Astrocyte of the hippocampus (primary cell): ENCODE data around the gene KCND2.
"Not testable (repeated sequence)": the region's sequence is repeated elsewhere in the genome, so short reads cannot be mapped to it uniquely, and the experiment has no call there.

Experiments
- DNase-seq: peaks from one replicate; pipeline ENCODE4 v3.0.0; 2011; ENCODE audit warnings: low read depth, low spot score

KCND2 gene

GRCh38 chr7:120272701-120273475 is at the start of gene KCND2:
KCND2 (plus strand) TSS chr7:120273175.
- peak; percentile 13 for DNase-seq

GRCh38 chr7:120226188-120226587 is 46.8 kb upstream of the KCND2 start:
- DNase-seq: no peak

GRCh38 chr7:120227255-120227654 is 45.7 kb upstream of the KCND2 start:
- no peak for DNase-seq

- DNase-seq: no peak
These were observed 43.9 kb upstream of the KCND2 start for GRCh38 chr7:120229084-120229483.

GRCh38 chr7:120233338-120233737 is 39.6 kb upstream of the KCND2 start:
- no peak for DNase-seq

- DNase-seq: not testable (repeated sequence)
These were observed 32.6 kb upstream of the KCND2 start for GRCh38 chr7:120240350-120240749.

GRCh38 chr7:120241973-120242372 is 31.0 kb upstream of the KCND2 start:
- DNase-seq: no peak

- DNase-seq: peak; percentile 6
These were observed 18.1 kb upstream of the KCND2 start for GRCh38 chr7:120254845-120255244.

- no peak for DNase-seq
These were observed 16.5 kb upstream of the KCND2 start for GRCh38 chr7:120256344-120257070.

GRCh38 chr7:120259386-120259785 is 13.6 kb upstream of the KCND2 start:
- DNase-seq: no peak

GRCh38 chr7:120260111-120260510 is 12.9 kb upstream of the KCND2 start:
- no peak for DNase-seq

GRCh38 chr7:120272261-120272660 is 714 bp upstream of the KCND2 start:
- peak; percentile 55 for DNase-seq

GRCh38 chr7:120273476-120273975 is 551 bp downstream of the KCND2 start:
- DNase-seq: peak; percentile 45

- DNase-seq: no peak
These were observed 1.5 kb downstream of the KCND2 start for GRCh38 chr7:120274482-120274881.

GRCh38 chr7:120274899-120275298 is 1.9 kb downstream of the KCND2 start:
- no peak for DNase-seq

GRCh38 chr7:120276720-120277119 is 3.7 kb downstream of the KCND2 start:
- no peak for DNase-seq

- DNase-seq: no peak
These were observed 5.8 kb downstream of the KCND2 start for GRCh38 chr7:120278773-120279172.

GRCh38 chr7:120280743-120281142 is 7.8 kb downstream of the KCND2 start:
- DNase-seq: no peak

- no peak for DNase-seq
These were observed 20.1 kb downstream of the KCND2 start for GRCh38 chr7:120293027-120293426.

- no peak for DNase-seq
These were observed 29.2 kb downstream of the KCND2 start for GRCh38 chr7:120302190-120302589.

GRCh38 chr7:120303105-120303504 is 30.1 kb downstream of the KCND2 start:
- DNase-seq: no peak

- DNase-seq: no peak
These were observed 31.7 kb downstream of the KCND2 start for GRCh38 chr7:120304674-120305073.

GRCh38 chr7:120307991-120308545 is 35.1 kb downstream of the KCND2 start:
- no peak for DNase-seq
